ENCODE measurements around the gene ARHGEF26. TPM values are rescaled to one million over a fixed set of nuclear protein-coding genes. Genes with fewer than 3 reads are reported as not detected.

ARHGEF26 gene
- polyA plus RNA-seq, 3 donors: 0.05 TPM; not detected in 2

GRCh38 chr3:154220462-154220861 is 99.3 kb downstream of the ARHGEF26 start:
- Mint-ChIP-seq H3K4me1 (peaks cover 24% of the 10 kb centered on the region), H3K27me3 (ENCODE audit: low read depth in 3 of 3) (peaks cover 0 to 3% (median 0%) of the 10 kb centered on the region in 3 donors), H3K9me3 (peaks cover 0 to 4% (median 0%) of the 10 kb centered on the region in 7 donors), H3K36me3 (no peaks in the 10 kb centered on the region), H3K4me3 (no peak overlapping the region), H3K27ac (no peak overlapping the region)
- no peak overlapping the region for H3K4me2 ChIP-seq (replicated peaks; ENCODE audit: extremely low read depth, low read length, poor library complexity, severe bottlenecking)
- intact Hi-C loops (cut with micrococcal nuclease): no loop called here
- H3K4me1 ChIP-seq (ENCODE audit: control insufficient read depth in 1 of 2, insufficient read depth in 2 of 2, low read length in 2 of 2): peaks cover 6 to 14% of the 10 kb centered on the region in 2 donors
- no peaks in the 10 kb centered on the region for H3K27me3 ChIP-seq (ENCODE audit: control insufficient read depth in 2 of 2, insufficient read depth in 2 of 2, low read length in 2 of 2)
- no peak overlapping the region for H2AFZ ChIP-seq (ENCODE audit: insufficient read depth, low read depth, low read length, poor library complexity, severe bottlenecking)
- H3K9ac ChIP-seq (ENCODE audit: insufficient read depth, low read length, poor library complexity, severe bottlenecking): no peak overlapping the region
- H4K20me1 ChIP-seq (ENCODE audit: insufficient read depth, low read length): no peaks in the 10 kb centered on the region
- H3K79me2 ChIP-seq (ENCODE audit: insufficient read depth, low read length): no peaks in the 10 kb centered on the region
- no peak for DNase-seq
- no peak overlapping the region for H3K27ac ChIP-seq (ENCODE audit: low read depth in 1 of 2, low read length in 2 of 2)
- no peaks in the 10 kb centered on the region for H3K36me3 ChIP-seq (replicated peaks in 1 of 2; ENCODE audit: control insufficient read depth in 1 of 2, insufficient read depth in 2 of 2, low read length in 2 of 2)
- no peak for TF ChIP-seq CTCF (IDR thresholded peaks at IDR 0.05)
- no CpG with 5 or more reads among the region's 2 CpGs for WGBS (ENCODE audit: insufficient coverage)
- H3K4me3 ChIP-seq (replicated peaks in 1 of 3; ENCODE audit: low read depth in 2 of 3, low read length in 3 of 3): no peak overlapping the region
- no peaks in the 10 kb centered on the region for H3K9me3 ChIP-seq (replicated peaks in 1 of 2; ENCODE audit: control insufficient read depth in 1 of 2, insufficient read depth in 1 of 2, low read length in 2 of 2)

DNA sequence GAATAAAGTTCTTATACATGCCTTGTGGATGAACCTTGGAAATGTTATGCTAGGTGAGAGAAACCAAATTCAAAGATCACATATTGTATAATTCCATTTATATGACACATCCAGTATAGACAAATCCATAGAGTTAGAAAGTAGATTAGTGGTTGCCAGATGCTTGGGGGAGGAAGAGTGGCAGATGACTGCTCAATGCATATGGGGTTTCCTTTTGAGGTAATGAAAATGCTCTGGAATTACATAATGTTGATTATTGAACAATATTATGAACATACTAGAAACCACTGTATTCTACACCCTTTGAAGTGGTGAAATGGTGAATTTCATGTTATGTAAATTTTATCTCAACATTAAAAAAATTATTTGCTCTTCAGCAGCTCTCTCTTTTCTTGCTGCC is 102.3 kb downstream of the ARHGEF26 start:
- peaks cover 20% of the 10 kb centered on the region for H3K4me1 Mint-ChIP-seq
- H4K20me1 ChIP-seq (ENCODE audit: insufficient read depth, low read length): no peaks in the 10 kb centered on the region

More for the DNA sequence above, 102.3 kb downstream of the ARHGEF26 start:
- H3K27ac ChIP-seq (ENCODE audit: low read depth in 1 of 2, low read length in 2 of 2): no peak overlapping the region
- Mint-ChIP-seq H3K4me3 (no peak overlapping the region), H3K27ac (no peak overlapping the region), H3K9me3 (peaks cover 0 to 4% (median 0%) of the 10 kb centered on the region in 7 donors), H3K36me3 (no peaks in the 10 kb centered on the region), H3K27me3 (ENCODE audit: low read depth in 3 of 3) (peaks cover 0 to 3% (median 0%) of the 10 kb centered on the region in 3 donors)
- TF ChIP-seq CTCF (IDR thresholded peaks at IDR 0.05): no peak
- H3K4me1 ChIP-seq (ENCODE audit: control insufficient read depth in 1 of 2, insufficient read depth in 2 of 2, low read length in 2 of 2): peaks cover 6 to 14% of the 10 kb centered on the region in 2 donors
- H2AFZ ChIP-seq (ENCODE audit: insufficient read depth, low read depth, low read length, poor library complexity, severe bottlenecking): no peak overlapping the region
- H3K9me3 ChIP-seq (replicated peaks in 1 of 2; ENCODE audit: control insufficient read depth in 1 of 2, insufficient read depth in 1 of 2, low read length in 2 of 2): no peaks in the 10 kb centered on the region
- no peak overlapping the region for H3K4me3 ChIP-seq (replicated peaks in 1 of 3; ENCODE audit: low read depth in 2 of 3, low read length in 3 of 3)
- H3K9ac ChIP-seq (ENCODE audit: insufficient read depth, low read length, poor library complexity, severe bottlenecking): no peak overlapping the region
- no peaks in the 10 kb centered on the region for H3K27me3 ChIP-seq (ENCODE audit: control insufficient read depth in 2 of 2, insufficient read depth in 2 of 2, low read length in 2 of 2)
- H3K36me3 ChIP-seq (replicated peaks in 1 of 2; ENCODE audit: control insufficient read depth in 1 of 2, insufficient read depth in 2 of 2, low read length in 2 of 2): no peaks in the 10 kb centered on the region
- no peak for DNase-seq
- no peaks in the 10 kb centered on the region for H3K79me2 ChIP-seq (ENCODE audit: insufficient read depth, low read length)
- no peak overlapping the region for H3K4me2 ChIP-seq (replicated peaks; ENCODE audit: extremely low read depth, low read length, poor library complexity, severe bottlenecking)
- intact Hi-C loops (cut with micrococcal nuclease): no loop called here
